HFF-Myc (cell line): Measurements from ENCODE around the gene BBS1.
A peak's percentile ranks its signal among the peaks of the same experiment; 100 is the strongest.

Experiments used
- DNase-seq: peaks from one replicate; pipeline ENCODE4 v3.0.0-alpha.2; 2011; ENCODE audit warnings: low read depth; ENCODE audit errors: extremely low read depth
- H3K4me3 ChIP-seq: replicated peaks from 2 replicates; pipeline ENCODE4 v1.5.1; 2011; ENCODE audit warnings: low read depth, mild to moderate bottlenecking, control low read depth, low read length
- TF ChIP-seq, protein P1 (sequence below): IDR thresholded peaks from 2 replicates; pipeline ENCODE4 v1.5.1; 2012; ENCODE audit warnings: mild to moderate bottlenecking, low read depth, low read length, control low read depth; ENCODE audit errors: missing control alignments

Gene BBS1

GRCh38 chr11:66466225-66467033, 44.0 kb upstream of the BBS1 start, which contains the start of gene PELI3:
TSS of gene PELI3 (plus strand) at chr11:66466905. CDS start at chr11:66468129, 1,224 bp downstream.
- TF ChIP-seq, protein P1, sequence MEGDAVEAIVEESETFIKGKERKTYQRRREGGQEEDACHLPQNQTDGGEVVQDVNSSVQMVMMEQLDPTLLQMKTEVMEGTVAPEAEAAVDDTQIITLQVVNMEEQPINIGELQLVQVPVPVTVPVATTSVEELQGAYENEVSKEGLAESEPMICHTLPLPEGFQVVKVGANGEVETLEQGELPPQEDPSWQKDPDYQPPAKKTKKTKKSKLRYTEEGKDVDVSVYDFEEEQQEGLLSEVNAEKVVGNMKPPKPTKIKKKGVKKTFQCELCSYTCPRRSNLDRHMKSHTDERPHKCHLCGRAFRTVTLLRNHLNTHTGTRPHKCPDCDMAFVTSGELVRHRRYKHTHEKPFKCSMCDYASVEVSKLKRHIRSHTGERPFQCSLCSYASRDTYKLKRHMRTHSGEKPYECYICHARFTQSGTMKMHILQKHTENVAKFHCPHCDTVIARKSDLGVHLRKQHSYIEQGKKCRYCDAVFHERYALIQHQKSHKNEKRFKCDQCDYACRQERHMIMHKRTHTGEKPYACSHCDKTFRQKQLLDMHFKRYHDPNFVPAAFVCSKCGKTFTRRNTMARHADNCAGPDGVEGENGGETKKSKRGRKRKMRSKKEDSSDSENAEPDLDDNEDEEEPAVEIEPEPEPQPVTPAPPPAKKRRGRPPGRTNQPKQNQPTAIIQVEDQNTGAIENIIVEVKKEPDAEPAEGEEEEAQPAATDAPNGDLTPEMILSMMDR = no peak
- peak; percentile 52 for DNase-seq
- H3K4me3 ChIP-seq = peak within 1 kb of the TSS; percentile 59

DNA sequence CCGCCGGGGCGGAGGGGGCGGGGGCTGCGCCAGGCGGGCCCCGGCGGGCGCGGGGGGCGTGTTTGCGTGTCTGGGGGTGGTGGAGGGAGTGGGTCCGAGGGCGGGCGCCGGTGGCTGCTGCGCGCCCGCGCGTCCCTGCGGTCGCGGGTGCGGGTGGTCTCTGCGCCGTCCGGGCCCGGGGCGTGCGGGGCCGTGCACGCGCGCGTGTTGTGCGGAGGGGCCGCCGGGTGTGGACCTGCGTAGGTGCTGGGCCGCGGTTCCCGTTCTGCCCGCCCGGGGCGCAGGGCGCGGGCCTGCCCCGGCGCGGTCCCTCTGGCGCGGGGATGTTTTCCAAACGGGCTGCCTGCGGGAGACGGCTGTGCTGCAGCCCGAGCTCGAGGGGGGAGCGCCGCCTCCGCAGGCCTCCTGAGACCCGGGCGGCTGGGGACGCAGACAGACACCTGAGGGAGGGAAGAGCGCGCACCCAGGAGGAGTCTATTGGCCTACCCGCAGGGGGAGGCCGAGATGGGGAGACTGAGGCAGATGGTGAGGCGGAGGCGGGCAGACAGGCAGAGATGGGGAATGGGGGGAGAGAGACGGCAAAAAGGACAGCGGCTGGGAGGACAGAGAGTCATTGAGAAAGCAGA, 43.3 kb upstream of the BBS1 start:
- TF ChIP-seq, protein P1 = no peak

GRCh38 chr11:66467756-66468155, 42.7 kb upstream of the BBS1 start:
- TF ChIP-seq, protein P1 = no peak
- peak overlapping the region; percentile 59 for H3K4me3 ChIP-seq
- no peak for DNase-seq

More for the DNA sequence above, 43.3 kb upstream of the BBS1 start:
- H3K4me3 ChIP-seq = peak overlapping the region; percentile 59
- no peak for DNase-seq

- no peak overlapping the region for H3K4me3 ChIP-seq
- TF ChIP-seq, protein P1 = no peak
- no peak for DNase-seq
Measured at GRCh38 chr11:66468691-66469090, 41.7 kb upstream of the BBS1 start.

GRCh38 chr11:66469441-66469840, 41.0 kb upstream of the BBS1 start:
- no peak overlapping the region for H3K4me3 ChIP-seq
- TF ChIP-seq, protein P1 = no peak
- DNase-seq = no peak

DNA sequence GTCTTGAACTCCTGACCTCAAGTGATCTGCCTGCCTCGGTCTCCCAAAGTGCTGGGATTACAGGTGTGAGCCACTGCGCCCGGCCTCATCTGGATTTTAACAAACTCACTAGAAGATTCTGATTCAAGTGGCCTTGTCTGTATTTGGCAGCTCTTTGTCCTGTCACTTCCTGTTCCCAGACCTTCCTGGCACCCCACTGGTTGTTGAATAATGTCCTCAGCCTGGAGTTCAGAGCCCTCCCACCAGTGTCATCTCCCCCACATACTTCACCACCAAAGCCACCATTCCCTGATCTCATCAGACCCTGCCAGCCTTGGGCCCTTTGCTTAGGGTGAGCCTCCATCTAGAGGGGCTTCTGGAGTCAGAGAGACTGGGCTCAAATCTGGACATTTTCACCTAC, 40.4 kb upstream of the BBS1 start:
- TF ChIP-seq, protein P1 = no peak
- DNase-seq = no peak

More for the DNA sequence above, 40.4 kb upstream of the BBS1 start:
- H3K4me3 ChIP-seq = no peak overlapping the region
